Uterus (tissue), 4 donors: ENCODE data around the gene CACUL1. TPM values are rescaled to one million over a fixed set of nuclear protein-coding genes. Genes with fewer than 3 reads are reported as not detected.
"Not testable (repeated sequence)": the region's sequence is repeated elsewhere in the genome, so short reads cannot be mapped to it uniquely, and the experiment has no call there.

Experiments used
- DNase-seq, 2 donors: peaks; one replicate each; pipeline ENCODE4 v3.0.0-alpha.2; 2019 to 2020
- H3K27ac ChIP-seq, 2 donors: fragments of 200-600 bp; sonication (generic); 1 replicate in 1 of 2; 2 replicates in 1 of 2; pipeline ENCODE4 v1.5.1; 2016 to 2018
- H3K27me3 ChIP-seq, 2 donors: fragments of 200-600 bp; sonication (generic); one replicate each; pipeline ENCODE4 v1.5.1; 2018 to 2019; ENCODE audit warnings: control low read depth in 1 of 2
- H3K36me3 ChIP-seq, 2 donors: fragments of 200-600 bp; sonication (generic); one replicate each; pipeline ENCODE4 v1.5.1; 2019; ENCODE audit warnings: control low read depth in 1 of 2
- H3K4me1 ChIP-seq, 2 donors: fragments of 200-600 bp; sonication (generic); one replicate each; pipeline ENCODE4 v1.5.1; 2018 to 2019; ENCODE audit warnings: control low read depth in 1 of 2
- H3K4me3 ChIP-seq, 2 donors: fragments of 200-600 bp; sonication (generic); 1 replicate in 1 of 2; 2 replicates in 1 of 2; pipeline ENCODE4 v1.5.1; 2018 to 2019; ENCODE audit warnings: mild to moderate bottlenecking in 1 of 2
- H3K9me3 ChIP-seq, 2 donors: fragments of 200-600 bp; sonication (generic); one replicate each; pipeline ENCODE4 v1.5.1; 2019; ENCODE audit warnings: control low read depth in 1 of 2
- CTCF ChIP-seq, 4 experiments: fragments of 200-600 bp in 2 of 4; fragments of 450-650 bp in 2 of 4; sonication (generic) in 2 of 4; IDR thresholded peaks; one replicate each; pipeline ENCODE4 v1.5.1; 2016 to 2019; ENCODE audit warnings: antibody characterized with exemption in 4 of 4, mild to moderate bottlenecking in 2 of 4, moderate library complexity in 1 of 4
- POLR2A ChIP-seq, 2 donors: fragments of 450-650 bp; IDR thresholded peaks; one replicate each; pipeline ENCODE4 v1.6.1; 2016; ENCODE audit warnings: antibody characterized with exemption in 2 of 2, mild to moderate bottlenecking in 1 of 2, moderate library complexity in 1 of 2
- intact Hi-C: fragments of 100-400 bp; cut with DNase I; formaldehyde crosslinking; loops from one replicate; pipeline ENCODE4 v1.15.1; 2023; ENCODE audit warnings: low total_unique reads
- total RNA-seq, 4 donors: library from RNA; depleted of rRNA in 3 of 4; stranded (reverse); fragments of >200 nt in 3 of 4; gene quantifications; one replicate each; pipeline versions ENCODE4 v1.1.0 to v1.2.4, GENCODE V29; 2014 to 2023
- donor health status: DM: yes; HTN: yes; CAD: no.

CACUL1 gene
- total RNA-seq, 4 donors from 2014 or later = 24.8 to 61.0 (median 29.6) TPM

- Histone ChIP-seq H3K4me3 (no peak overlapping the region), H3K4me1 (peaks cover 0 to 4% of the 10 kb centered on the region in 2 donors), H3K27ac (peak overlapping the region in 1 of 2 donors; percentile 74), H3K9me3 (no peaks in the 10 kb centered on the region), H3K27me3 (no peaks in the 10 kb centered on the region), H3K36me3 (no peaks in the 10 kb centered on the region)
- no peak for DNase-seq
- intact Hi-C loops = loop anchor here (10.0 kb wide), 1 partner anchor 235 kb away; no protein-coding TSS in a partner anchor
- no peak for TF ChIP-seq POLR2A (IDR thresholded peaks at IDR 0.05)
- TF ChIP-seq CTCF (IDR thresholded peaks at IDR 0.05) = no peak
These were observed 45.0 kb upstream of the CACUL1 start for GRCh38 chr10:118799777-118800176.

GRCh38 chr10:118798231-118798662, 43.5 kb upstream of the CACUL1 start:
- no peak for TF ChIP-seq CTCF (IDR thresholded peaks at IDR 0.05)
- no peak for TF ChIP-seq POLR2A (IDR thresholded peaks at IDR 0.05)
- Histone ChIP-seq H3K9me3 (no peaks in the 10 kb centered on the region), H3K27ac (peak overlapping the region; percentile 74 to 76), H3K36me3 (no peaks in the 10 kb centered on the region), H3K27me3 (no peaks in the 10 kb centered on the region), H3K4me3 (no peak overlapping the region), H3K4me1 (peaks cover 0 to 4% of the 10 kb centered on the region in 2 donors)
- intact Hi-C loops = no loop called here
- peak; percentile 61 to 75 for DNase-seq

GRCh38 chr10:118794971-118795370, 40.2 kb upstream of the CACUL1 start:
- H3K27me3 ChIP-seq, H3K9me3 ChIP-seq, H3K27ac ChIP-seq, DNase-seq, intact Hi-C loops, H3K36me3 ChIP-seq, H3K4me3 ChIP-seq, H3K4me1 ChIP-seq: not testable (repeated sequence)

- H3K27me3 ChIP-seq = no peaks in the 10 kb centered on the region
- H3K27ac ChIP-seq = no peak overlapping the region
- TF ChIP-seq POLR2A (IDR thresholded peaks at IDR 0.05) (no peak), CTCF (IDR thresholded peaks at IDR 0.05) (no peak)
- H3K4me1 ChIP-seq = no peaks in the 10 kb centered on the region
- no peak overlapping the region for H3K4me3 ChIP-seq
- H3K36me3 ChIP-seq = no peaks in the 10 kb centered on the region
- DNase-seq = no peak
- intact Hi-C loops = no loop called here
- no peaks in the 10 kb centered on the region for H3K9me3 ChIP-seq
These were observed 38.8 kb upstream of the CACUL1 start for GRCh38 chr10:118793545-118793944.

GRCh38 chr10:118792526-118792925, 37.8 kb upstream of the CACUL1 start:
- intact Hi-C loops = no loop called here
- DNase-seq = no peak
- no peaks in the 10 kb centered on the region for H3K27me3 ChIP-seq

More at GRCh38 chr10:118792526-118792925, 37.8 kb upstream of the CACUL1 start:
- no peak for TF ChIP-seq CTCF (IDR thresholded peaks at IDR 0.05)
- no peak for TF ChIP-seq POLR2A (IDR thresholded peaks at IDR 0.05)
- no peaks in the 10 kb centered on the region for H3K36me3 ChIP-seq
- H3K4me3 ChIP-seq = no peak overlapping the region
- no peaks in the 10 kb centered on the region for H3K4me1 ChIP-seq
- H3K9me3 ChIP-seq = no peaks in the 10 kb centered on the region
- H3K27ac ChIP-seq = no peak overlapping the region
